Neural progenitor cell (in vitro differentiated cells): ENCODE results near the gene CCNL2. TPM values are rescaled to one million over a fixed set of nuclear protein-coding genes. Genes with fewer than 3 reads are reported as not detected.
A peak's percentile ranks its signal among the peaks of the same experiment; 100 is the strongest.

Experiments
- DNase-seq: peaks from one replicate; pipeline ENCODE4 v3.0.0-alpha.2; 2016; ENCODE audit warnings: low spot score
- H2AFZ ChIP-seq: fragments of 200-600 bp; sonication (generic); replicated peaks from 2 replicates; pipeline ENCODE4 v1.6.1; 2016; ENCODE audit warnings: antibody characterized with exemption
- H3F3A ChIP-seq: fragments of 200-600 bp; sonication (generic); 2 replicates; pipeline ENCODE4 v1.6.1; 2016; ENCODE audit warnings: antibody characterized with exemption, low read depth
- H3K27ac ChIP-seq: fragments of 200-600 bp; sonication (generic); 2 replicates; pipeline ENCODE4 v1.5.1; 2016; ENCODE audit warnings: mild to moderate bottlenecking
- H3K27me3 ChIP-seq: fragments of 200-600 bp; sonication (generic); 2 replicates; pipeline ENCODE4 v1.6.1; 2016; ENCODE audit warnings: mild to moderate bottlenecking, moderate library complexity
- H3K36me3 ChIP-seq: fragments of 200-600 bp; sonication (generic); 2 replicates; pipeline ENCODE4 v1.5.1; 2016
- H3K4me1 ChIP-seq: fragments of 200-600 bp; sonication (generic); 2 replicates; pipeline ENCODE4 v1.6.1; 2016; ENCODE audit warnings: mixed run types
- H3K4me2 ChIP-seq: fragments of 200-600 bp; sonication (generic); 2 replicates; pipeline ENCODE4 v1.6.1; 2016
- H3K4me3 ChIP-seq: fragments of 200-600 bp; sonication (generic); 2 replicates; pipeline ENCODE4 v1.5.1; 2016
- H3K79me2 ChIP-seq: fragments of 200-600 bp; sonication (generic); 2 replicates; pipeline ENCODE4 v1.6.1; 2016; ENCODE audit warnings: low read depth
- H3K9ac ChIP-seq: fragments of 200-600 bp; sonication (generic); 2 replicates; pipeline ENCODE4 v1.6.1; 2016
- H3K9me3 ChIP-seq: fragments of 200-600 bp; sonication (generic); 2 replicates; pipeline ENCODE4 v1.5.1; 2016; ENCODE audit warnings: low read depth
- H4K20me1 ChIP-seq: fragments of 200-600 bp; sonication (generic); 2 replicates; pipeline ENCODE4 v1.6.1; 2016; ENCODE audit warnings: low read depth
- H3K27ac Mint-ChIP-seq: 3 replicates; pipeline ENCODE4 v1.8.0; 2021; ENCODE audit warnings: mixed read lengths
- H3K27me3 Mint-ChIP-seq: 2 replicates; pipeline ENCODE4 v1.8.0; 2022; ENCODE audit warnings: low read depth, mild to moderate bottlenecking, inconsistent platforms, moderate library complexity, mixed read lengths; ENCODE audit not compliant: insufficient read depth
- H3K36me3 Mint-ChIP-seq: 3 replicates; pipeline ENCODE4 v1.8.0; 2021; ENCODE audit warnings: mixed read lengths
- H3K4me1 Mint-ChIP-seq: 3 replicates; pipeline ENCODE4 v1.8.0; 2021; ENCODE audit warnings: mixed read lengths
- H3K4me3 Mint-ChIP-seq: 3 replicates; pipeline ENCODE4 v1.8.0; 2021; ENCODE audit warnings: mild to moderate bottlenecking, moderate library complexity, mixed read lengths
- H3K9me3 Mint-ChIP-seq: 3 replicates; pipeline ENCODE4 v1.8.0; 2020; ENCODE audit warnings: mixed read lengths
- CTCF ChIP-seq: fragments of 200-600 bp; sonication (generic); IDR thresholded peaks from 2 replicates; pipeline ENCODE4 v1.5.1; 2017; ENCODE audit warnings: antibody characterized with exemption, mild to moderate bottlenecking
- EZH2 ChIP-seq: fragments of 200-600 bp; sonication (generic); IDR thresholded peaks from 2 replicates; pipeline ENCODE4 v1.6.1; 2017; ENCODE audit warnings: antibody characterized with exemption, mild to moderate bottlenecking, moderate library complexity
- EZH2phosphoT487 ChIP-seq: fragments of 200-600 bp; sonication (generic); IDR thresholded peaks from 2 replicates; pipeline ENCODE4 v1.6.1; 2017; ENCODE audit warnings: antibody characterized with exemption
- total RNA-seq: library from RNA; depleted of rRNA; stranded (reverse); fragments of >200 nt; gene quantifications from 2 replicates; pipeline ENCODE4 v1.2.3, GENCODE V29; 2015; ENCODE audit warnings: low replicate concordance

CCNL2 gene
- total RNA-seq, 1 donor from 2014 or later, result 143 TPM

DNA sequence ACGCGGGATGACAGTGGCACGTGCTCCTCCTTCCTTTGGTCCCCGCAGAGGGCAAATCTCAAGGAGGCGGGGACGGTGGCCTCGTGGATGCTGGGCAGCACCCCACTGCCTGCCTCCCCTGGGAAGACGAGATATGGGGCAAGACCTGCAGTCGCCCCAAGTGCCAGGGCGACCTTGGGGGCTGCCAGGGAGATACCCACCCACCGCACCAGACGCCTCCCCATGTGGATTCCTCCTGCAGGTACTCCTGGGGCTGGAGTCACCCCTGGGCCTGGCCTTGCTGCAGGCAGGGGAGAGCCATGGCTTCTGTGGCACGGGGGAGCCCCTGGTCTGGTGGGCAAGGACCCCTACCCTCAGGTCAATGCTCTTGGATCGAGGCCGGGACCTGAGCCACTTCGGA is 18.3 kb downstream of the CCNL2 start:
- no peak overlapping the region for H3K4me3 ChIP-seq
- Mint-ChIP-seq H3K36me3 (no peaks in the 10 kb centered on the region), H3K9me3 (no peaks in the 10 kb centered on the region), H3K27ac (no peak overlapping the region), H3K4me3 (no peak overlapping the region), H3K27me3 (peaks cover 5% of the 10 kb centered on the region), H3K4me1 (no peaks in the 10 kb centered on the region)
- no peak overlapping the region for H2AFZ ChIP-seq
- no peaks in the 10 kb centered on the region for H3K9me3 ChIP-seq
- H3K27ac ChIP-seq, result no peak overlapping the region
- DNase-seq, result no peak
- H3K27me3 ChIP-seq, result no peaks in the 10 kb centered on the region
- H3F3A ChIP-seq, result peaks cover 14% of the 10 kb centered on the region
- no peak overlapping the region for H3K4me2 ChIP-seq
- H3K79me2 ChIP-seq, result no peaks in the 10 kb centered on the region
- H3K4me1 ChIP-seq, result no peaks in the 10 kb centered on the region
- H3K36me3 ChIP-seq, result no peaks in the 10 kb centered on the region
- no peak for TF ChIP-seq EZH2phosphoT487
- no peak for TF ChIP-seq CTCF
- no peak for TF ChIP-seq EZH2
- H4K20me1 ChIP-seq, result no peaks in the 10 kb centered on the region
- H3K9ac ChIP-seq, result no peak overlapping the region

DNA sequence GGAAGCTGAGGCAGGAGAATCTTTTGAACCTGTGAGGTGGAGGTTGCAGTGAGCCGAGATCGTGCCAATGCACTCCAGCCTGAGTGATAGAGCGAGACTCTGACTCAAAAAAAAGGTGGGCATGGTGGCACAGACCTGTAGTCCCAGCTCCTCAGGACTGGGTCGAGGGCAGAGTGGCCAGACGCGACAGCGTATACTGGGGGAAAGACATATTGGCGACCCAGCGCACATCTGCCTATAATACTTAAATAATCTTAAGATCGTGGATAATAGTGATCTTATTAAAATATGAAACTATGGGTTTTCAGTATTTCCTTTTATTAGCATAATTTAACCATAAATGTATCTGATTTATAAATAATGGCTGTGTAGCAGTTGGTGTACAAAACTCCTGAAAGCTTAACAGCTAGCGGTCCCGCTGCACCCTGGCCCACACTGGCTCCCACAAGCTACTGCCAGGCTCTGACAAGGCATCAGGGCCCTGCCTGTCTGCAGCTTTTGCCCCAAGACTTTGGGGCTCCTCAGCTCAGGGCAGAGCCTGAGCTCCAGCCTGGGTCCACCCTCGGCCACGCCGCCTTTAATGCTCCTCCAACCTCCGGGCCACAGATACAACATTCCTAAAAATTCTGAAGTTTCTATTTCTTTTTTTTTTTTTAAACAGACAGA is 21.5 kb downstream of the CCNL2 start:
- H3K36me3 ChIP-seq, result no peaks in the 10 kb centered on the region

DNA sequence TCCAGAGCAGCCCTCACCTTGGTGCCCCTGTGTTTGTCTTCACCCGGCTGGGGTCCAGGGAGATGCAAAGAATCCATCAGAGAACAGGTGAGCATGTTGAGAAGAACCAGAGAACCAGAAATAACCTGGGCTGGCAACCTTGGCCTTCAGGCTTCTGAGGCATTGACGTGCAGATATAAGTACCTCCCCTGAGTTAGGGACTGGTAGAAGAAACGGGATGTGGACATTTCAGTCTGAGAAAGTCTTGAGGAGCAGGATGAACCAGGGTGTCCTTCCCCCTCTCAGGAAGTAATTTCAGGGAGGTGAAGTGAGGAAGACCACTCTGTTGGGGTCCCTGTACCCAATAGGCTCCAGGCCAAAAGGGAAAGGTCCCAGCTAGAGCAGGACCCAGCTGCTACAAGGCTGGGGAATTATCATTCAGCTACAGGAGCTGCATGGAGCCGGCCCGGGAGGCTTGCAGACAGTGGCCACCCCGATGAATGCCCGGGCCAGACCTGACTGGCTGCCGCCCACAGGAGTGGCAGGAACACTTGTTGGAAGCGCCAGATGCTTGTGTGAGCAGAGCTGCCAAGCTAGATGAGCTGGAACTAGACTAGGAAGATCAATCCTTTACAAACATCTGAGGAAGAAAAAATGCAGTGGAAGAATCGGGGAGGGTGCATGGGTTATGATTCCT is 22.4 kb downstream of the CCNL2 start:
- H3K36me3 Mint-ChIP-seq, result no peaks in the 10 kb centered on the region
- no peaks in the 10 kb centered on the region for H3K9me3 Mint-ChIP-seq
- no peaks in the 10 kb centered on the region for H3K9me3 ChIP-seq
- TF ChIP-seq EZH2phosphoT487 (no peak), CTCF (no peak), EZH2 (no peak)
- peaks cover 3% of the 10 kb centered on the region for H4K20me1 ChIP-seq
- peaks cover 2% of the 10 kb centered on the region for H3K27me3 Mint-ChIP-seq
- peaks cover 7% of the 10 kb centered on the region for H3K4me1 ChIP-seq
- no peak overlapping the region for H3K9ac ChIP-seq
- no peak for DNase-seq
- no peak overlapping the region for H3K4me3 ChIP-seq
- no peaks in the 10 kb centered on the region for H3K36me3 ChIP-seq
- peak overlapping the region; percentile 76 for H3K4me3 Mint-ChIP-seq
- no peaks in the 10 kb centered on the region for H3K27me3 ChIP-seq
- peak overlapping the region; percentile 11 for H3K27ac Mint-ChIP-seq
- peaks cover 22% of the 10 kb centered on the region for H3F3A ChIP-seq
- peaks cover 10% of the 10 kb centered on the region for H3K4me1 Mint-ChIP-seq
- peaks cover 17% of the 10 kb centered on the region for H3K79me2 ChIP-seq
- H2AFZ ChIP-seq, result no peak overlapping the region
- H3K4me2 ChIP-seq, result no peak overlapping the region
- H3K27ac ChIP-seq, result no peak overlapping the region

More for the DNA sequence above, 21.5 kb downstream of the CCNL2 start:
- peaks cover 16% of the 10 kb centered on the region for H3F3A ChIP-seq
- H3K79me2 ChIP-seq, result peaks cover 17% of the 10 kb centered on the region
- H3K9me3 Mint-ChIP-seq, result no peaks in the 10 kb centered on the region
- H3K4me3 Mint-ChIP-seq, result no peak overlapping the region
- no peak overlapping the region for H3K27ac Mint-ChIP-seq
- no peak overlapping the region for H3K4me3 ChIP-seq
- H3K36me3 Mint-ChIP-seq, result no peaks in the 10 kb centered on the region
- H3K27me3 Mint-ChIP-seq, result peaks cover 2% of the 10 kb centered on the region
- no peaks in the 10 kb centered on the region for H3K27me3 ChIP-seq
- peaks cover 10% of the 10 kb centered on the region for H3K4me1 Mint-ChIP-seq
- no peak for TF ChIP-seq EZH2
- TF ChIP-seq CTCF, result no peak
- H4K20me1 ChIP-seq, result peaks cover 3% of the 10 kb centered on the region
- no peak overlapping the region for H3K4me2 ChIP-seq
- H2AFZ ChIP-seq, result no peak overlapping the region
- H3K4me1 ChIP-seq, result peaks cover 7% of the 10 kb centered on the region
- no peak for DNase-seq
- no peak overlapping the region for H3K9ac ChIP-seq
- no peaks in the 10 kb centered on the region for H3K9me3 ChIP-seq
- H3K27ac ChIP-seq, result no peak overlapping the region
